ENCODE data around the gene TBL3. TPM values are rescaled to one million over a fixed set of nuclear protein-coding genes. Genes with fewer than 3 reads are reported as not detected.

TBL3 gene
- total and polyA plus RNA-seq, 8 donors, result 14.7 to 63.7 (median 21.4) TPM

- intact Hi-C loops (cut with DNase I), result no loop called here
- ATAC-seq, result peak in 1 of 4 donors; percentile 3
- no peaks in the 10 kb centered on the region for H3K9me3 ChIP-seq
- TF ChIP-seq, protein P1, sequence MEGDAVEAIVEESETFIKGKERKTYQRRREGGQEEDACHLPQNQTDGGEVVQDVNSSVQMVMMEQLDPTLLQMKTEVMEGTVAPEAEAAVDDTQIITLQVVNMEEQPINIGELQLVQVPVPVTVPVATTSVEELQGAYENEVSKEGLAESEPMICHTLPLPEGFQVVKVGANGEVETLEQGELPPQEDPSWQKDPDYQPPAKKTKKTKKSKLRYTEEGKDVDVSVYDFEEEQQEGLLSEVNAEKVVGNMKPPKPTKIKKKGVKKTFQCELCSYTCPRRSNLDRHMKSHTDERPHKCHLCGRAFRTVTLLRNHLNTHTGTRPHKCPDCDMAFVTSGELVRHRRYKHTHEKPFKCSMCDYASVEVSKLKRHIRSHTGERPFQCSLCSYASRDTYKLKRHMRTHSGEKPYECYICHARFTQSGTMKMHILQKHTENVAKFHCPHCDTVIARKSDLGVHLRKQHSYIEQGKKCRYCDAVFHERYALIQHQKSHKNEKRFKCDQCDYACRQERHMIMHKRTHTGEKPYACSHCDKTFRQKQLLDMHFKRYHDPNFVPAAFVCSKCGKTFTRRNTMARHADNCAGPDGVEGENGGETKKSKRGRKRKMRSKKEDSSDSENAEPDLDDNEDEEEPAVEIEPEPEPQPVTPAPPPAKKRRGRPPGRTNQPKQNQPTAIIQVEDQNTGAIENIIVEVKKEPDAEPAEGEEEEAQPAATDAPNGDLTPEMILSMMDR (IDR thresholded peaks at IDR 0.05), result no peak
- DNase-seq, result peak in 3 of 6 donors; percentile 56 to 82 (median 76)
- H3K27ac ChIP-seq, result peak overlapping the region; percentile 47 to 78 (median 69)
- H3K36me3 ChIP-seq, result peaks cover 0 to 3% (median 0%) of the 10 kb centered on the region in 3 donors
- no peaks in the 10 kb centered on the region for H3K27me3 ChIP-seq
- H3K4me3 ChIP-seq, result peak overlapping the region; percentile 84 to 95 (median 94)
- peaks cover 7 to 20% (median 16%) of the 10 kb centered on the region in 3 donors for H3K4me1 ChIP-seq
- FAIRE-seq, result no peak
- 9 to 12% methylated on average over 38 to 58 of the region's 58 CpGs for WGBS, 2 donors
These were observed 12.7 kb downstream of the TBL3 start for GRCh38 chr16:1984347-1985225.

DNA sequence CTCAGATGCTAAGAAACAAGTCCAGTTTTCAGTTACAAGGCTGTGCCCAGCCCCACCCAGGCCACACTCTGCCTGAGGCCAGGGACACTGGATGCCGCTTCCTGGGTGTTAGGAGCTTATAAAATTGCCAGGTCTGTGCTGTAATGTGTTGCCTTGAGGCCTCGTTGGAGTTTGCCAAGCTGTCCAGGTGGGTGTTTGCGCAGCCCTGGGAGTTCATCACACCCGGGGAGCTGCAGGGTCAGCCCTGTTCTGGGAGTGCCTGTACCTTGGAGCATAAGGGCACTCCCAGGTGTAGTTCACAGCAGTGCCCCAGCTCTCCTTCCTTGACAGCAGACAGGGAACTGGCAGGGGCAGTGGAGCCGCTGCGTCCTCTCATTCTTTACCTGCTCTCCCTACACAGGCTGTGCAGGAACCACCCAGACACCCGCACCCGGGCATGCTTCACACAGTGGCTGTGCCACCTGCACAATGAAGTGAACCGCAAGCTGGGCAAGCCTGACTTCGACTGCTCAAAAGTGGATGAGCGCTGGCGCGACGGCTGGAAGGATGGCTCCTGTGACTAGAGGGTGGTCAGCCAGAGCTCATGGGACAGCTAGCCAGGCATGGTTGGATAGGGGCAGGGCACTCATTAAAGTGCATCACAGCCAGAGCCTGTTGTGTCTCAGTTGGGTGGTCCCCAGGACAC, 13.8 kb downstream of the TBL3 start:
- H3K9me3 ChIP-seq, result no peaks in the 10 kb centered on the region
- TF ChIP-seq, protein P1 (IDR thresholded peaks at IDR 0.05), result no peak
- 89 to 92% methylated on average over 14 of the region's 14 CpGs for WGBS, 2 donors
- FAIRE-seq, result no peak
- peaks cover 11 to 20% (median 16%) of the 10 kb centered on the region in 3 donors for H3K4me1 ChIP-seq
- DNase-seq, result peak in 1 of 6 donors; percentile 67
- intact Hi-C loops (cut with DNase I), result no loop called here
- H3K4me3 ChIP-seq, result no peak overlapping the region
- no peak overlapping the region for H3K27ac ChIP-seq
- ATAC-seq, result no peak
- peaks cover 0 to 3% (median 0%) of the 10 kb centered on the region in 4 donors for H3K27me3 ChIP-seq
- peaks cover 0 to 3% (median 0%) of the 10 kb centered on the region in 3 donors for H3K36me3 ChIP-seq

GRCh38 chr16:1987198-1987597, 15.3 kb downstream of the TBL3 start:
- ATAC-seq (no peak), DNase-seq (peak in 1 of 6 donors; percentile 77), FAIRE-seq (no peak)
- Histone ChIP-seq H3K9me3 (no peaks in the 10 kb centered on the region), H3K4me1 (peaks cover 14 to 27% (median 22%) of the 10 kb centered on the region in 3 donors), H3K4me3 (no peak overlapping the region), H3K27me3 (peaks cover 0 to 11% (median 0%) of the 10 kb centered on the region in 4 donors), H3K27ac (no peak overlapping the region), H3K36me3 (peaks cover 0 to 3% (median 0%) of the 10 kb centered on the region in 3 donors)
- intact Hi-C loops (cut with DNase I), result no loop called here
- WGBS, 2 donors, result 92 to 95% methylated on average over 10 of the region's 10 CpGs
- TF ChIP-seq, protein P1 (IDR thresholded peaks at IDR 0.05), result no peak

DNA sequence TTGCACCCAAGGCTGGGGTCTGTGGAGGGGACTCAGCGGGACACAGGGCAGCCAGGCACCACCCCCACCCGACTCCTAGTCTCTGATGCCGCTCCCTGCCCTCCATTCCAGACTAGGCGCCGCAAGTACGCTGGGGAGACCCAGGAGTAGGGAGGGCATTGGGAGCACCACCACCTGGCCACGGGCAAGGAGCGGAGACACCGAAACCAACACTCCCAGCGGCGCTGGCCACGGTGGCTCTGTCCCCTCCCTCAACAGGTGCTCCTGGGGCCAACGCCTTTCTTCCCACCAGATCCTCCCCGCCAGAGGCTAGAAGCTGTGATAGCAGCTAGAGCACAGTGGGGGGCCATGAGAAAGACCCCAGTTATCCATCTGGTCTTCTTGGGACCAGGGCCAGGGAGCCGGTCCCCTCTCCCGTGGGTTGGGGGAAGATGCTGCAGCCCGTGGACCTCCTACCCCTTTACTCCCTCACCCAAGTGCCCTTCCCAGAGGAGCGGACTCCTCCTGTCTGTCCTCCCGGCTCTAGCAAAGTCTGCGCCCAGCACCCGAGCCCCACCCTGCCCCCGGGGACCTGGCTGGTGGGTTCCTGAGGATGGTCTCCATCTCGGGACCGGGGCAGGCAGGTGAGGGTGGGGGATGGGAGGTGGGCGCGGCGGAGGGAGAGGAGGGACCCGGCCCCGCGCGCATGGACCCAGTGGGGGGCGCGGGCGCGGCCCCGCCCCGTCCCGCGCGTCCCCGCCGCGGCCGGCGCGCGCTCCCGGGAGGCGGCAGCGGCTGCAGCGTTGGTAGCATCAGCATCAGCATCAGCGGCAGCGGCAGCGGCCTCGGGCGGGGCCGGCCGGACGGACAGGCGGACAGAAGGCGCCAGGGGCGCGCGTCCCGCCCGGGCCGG, 17.6 kb downstream of the TBL3 start, which contains the start of gene SYNGR3:
Gene SYNGR3 (plus strand): TSS at position 762 of the 892 bp plus-strand sequence. CDS start 133 bp downstream, outside the sequence.
- Histone ChIP-seq H3K27ac (no peak within 1 kb of the TSS), H3K4me3 (peak within 1 kb of the TSS in 2 of 4 donors; percentile 21 to 36), H3K36me3 (peaks cover 0 to 3% (median 0%) of the 10 kb centered on the region in 3 donors), H3K9me3 (no peaks in the 10 kb centered on the region), H3K27me3 (peaks cover 0 to 11% (median 0%) of the 10 kb centered on the region in 4 donors), H3K4me1 (peaks cover 14 to 27% (median 18%) of the 10 kb centered on the region in 3 donors)
- WGBS, 2 donors, result 4 to 5% methylated on average over 22 to 67 of the region's 67 CpGs
- DNase-seq, result peak in 2 of 6 donors; percentile 63 to 77
- no peak for FAIRE-seq
- ATAC-seq, result peak in 1 of 4 donors; percentile 36
- TF ChIP-seq, protein P1 (IDR thresholded peaks at IDR 0.05), result no peak
- intact Hi-C loops (cut with DNase I), result no loop called here
